SK-N-SH (cell line): ENCODE data around the gene RARA.

Source experiments
- CHD2 ChIP-seq: fragments of 150-350 bp; IDR thresholded peaks from 2 replicates; pipeline ENCODE4 v1.6.1; 2018; ENCODE audit warnings: low read length; ENCODE audit not compliant: partially characterized antibody
- FOXJ3 ChIP-seq: sonication (generic); formaldehyde crosslinking; IDR thresholded peaks from 2 replicates; pipeline ENCODE4 v1.5.1; 2020; ENCODE audit warnings: mild to moderate bottlenecking, missing genetic modification reagents
- MXI1 ChIP-seq: IDR thresholded peaks from 2 replicates; pipeline ENCODE4 v1.6.1; 2012; ENCODE audit warnings: mild to moderate bottlenecking, low read depth, low read length, improper control_type of control experiment
- POLR2AphosphoS5 ChIP-seq: IDR thresholded peaks from 2 replicates; pipeline ENCODE4 v1.6.1; 2012; ENCODE audit warnings: low read depth, low read length
- RAD21 ChIP-seq: IDR thresholded peaks from 2 replicates; pipeline ENCODE4 v1.6.1; 2012; ENCODE audit warnings: mild to moderate bottlenecking, low read length
- TAF1 ChIP-seq: IDR thresholded peaks from 2 replicates; pipeline ENCODE4 v1.6.1; 2012; ENCODE audit warnings: low read depth, mild to moderate bottlenecking, low read length, moderate library complexity, borderline replicate concordance
- YY1 ChIP-seq: IDR thresholded peaks from 2 replicates; pipeline ENCODE4 v1.4.0; 2012; ENCODE audit warnings: low read depth, mild to moderate bottlenecking
- TF ChIP-seq, protein P1 (sequence below): IDR thresholded peaks from 2 replicates; pipeline ENCODE4 v1.6.1; 2012; ENCODE audit warnings: mild to moderate bottlenecking, low read depth, low read length, moderate library complexity
- TF ChIP-seq, protein P2 (sequence below): IDR thresholded peaks from 2 replicates; pipeline ENCODE4 v1.4.0; 2012; ENCODE audit warnings: low read depth
- TF ChIP-seq, protein P3 (sequence below): fragments of 200-600 bp; sonication (generic); IDR thresholded peaks from 2 replicates; pipeline ENCODE4 v1.6.1; 2017; ENCODE audit warnings: antibody characterized with exemption, mild to moderate bottlenecking, moderate library complexity
- TF ChIP-seq, protein P4 (sequence below): IDR thresholded peaks from 2 replicates; pipeline ENCODE4 v1.4.0; 2012; ENCODE audit warnings: low read depth, borderline replicate concordance

DNA sequence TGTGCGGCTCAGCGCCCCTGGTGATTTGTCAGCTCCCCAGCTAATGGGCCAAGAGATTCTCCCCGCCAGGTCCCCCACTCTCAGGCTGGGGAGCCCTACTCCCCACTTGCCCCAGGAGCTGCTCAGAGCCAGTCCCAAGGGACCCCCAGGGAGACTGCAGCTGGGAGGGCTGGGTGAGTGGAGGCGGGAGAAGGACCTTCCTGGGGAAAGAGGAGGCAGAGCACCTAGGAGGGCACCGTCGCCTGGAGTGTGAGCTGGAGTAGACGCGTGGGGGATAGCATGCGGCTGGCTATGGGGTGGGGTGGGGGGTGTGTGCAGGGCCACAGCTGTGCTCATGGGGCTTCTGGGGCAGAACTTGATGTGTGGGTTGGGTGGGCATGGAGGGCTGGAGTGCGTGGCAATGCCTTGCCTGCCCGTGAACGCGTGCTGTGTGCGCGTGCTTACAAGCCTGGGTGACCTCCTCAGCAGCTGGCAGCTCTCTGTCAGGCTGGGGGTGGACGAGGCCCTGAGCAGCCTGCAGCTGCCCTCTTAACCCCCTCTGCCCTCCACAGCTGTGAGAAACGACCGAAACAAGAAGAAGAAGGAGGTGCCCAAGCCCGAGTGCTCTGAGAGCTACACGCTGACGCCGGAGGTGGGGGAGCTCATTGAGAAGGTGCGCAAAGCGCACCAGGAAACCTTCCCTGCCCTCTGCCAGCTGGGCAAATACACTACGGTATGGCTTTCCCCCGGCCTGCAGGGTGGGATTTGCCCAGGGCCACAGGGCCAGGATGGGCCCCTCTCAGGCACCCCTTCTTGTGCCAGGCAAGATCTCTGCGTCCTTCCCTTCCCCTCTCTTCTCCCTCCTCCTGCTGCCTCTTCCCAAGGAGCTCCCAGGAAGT lies 42.6 kb downstream of the RARA start:
- TF ChIP-seq, protein P1, sequence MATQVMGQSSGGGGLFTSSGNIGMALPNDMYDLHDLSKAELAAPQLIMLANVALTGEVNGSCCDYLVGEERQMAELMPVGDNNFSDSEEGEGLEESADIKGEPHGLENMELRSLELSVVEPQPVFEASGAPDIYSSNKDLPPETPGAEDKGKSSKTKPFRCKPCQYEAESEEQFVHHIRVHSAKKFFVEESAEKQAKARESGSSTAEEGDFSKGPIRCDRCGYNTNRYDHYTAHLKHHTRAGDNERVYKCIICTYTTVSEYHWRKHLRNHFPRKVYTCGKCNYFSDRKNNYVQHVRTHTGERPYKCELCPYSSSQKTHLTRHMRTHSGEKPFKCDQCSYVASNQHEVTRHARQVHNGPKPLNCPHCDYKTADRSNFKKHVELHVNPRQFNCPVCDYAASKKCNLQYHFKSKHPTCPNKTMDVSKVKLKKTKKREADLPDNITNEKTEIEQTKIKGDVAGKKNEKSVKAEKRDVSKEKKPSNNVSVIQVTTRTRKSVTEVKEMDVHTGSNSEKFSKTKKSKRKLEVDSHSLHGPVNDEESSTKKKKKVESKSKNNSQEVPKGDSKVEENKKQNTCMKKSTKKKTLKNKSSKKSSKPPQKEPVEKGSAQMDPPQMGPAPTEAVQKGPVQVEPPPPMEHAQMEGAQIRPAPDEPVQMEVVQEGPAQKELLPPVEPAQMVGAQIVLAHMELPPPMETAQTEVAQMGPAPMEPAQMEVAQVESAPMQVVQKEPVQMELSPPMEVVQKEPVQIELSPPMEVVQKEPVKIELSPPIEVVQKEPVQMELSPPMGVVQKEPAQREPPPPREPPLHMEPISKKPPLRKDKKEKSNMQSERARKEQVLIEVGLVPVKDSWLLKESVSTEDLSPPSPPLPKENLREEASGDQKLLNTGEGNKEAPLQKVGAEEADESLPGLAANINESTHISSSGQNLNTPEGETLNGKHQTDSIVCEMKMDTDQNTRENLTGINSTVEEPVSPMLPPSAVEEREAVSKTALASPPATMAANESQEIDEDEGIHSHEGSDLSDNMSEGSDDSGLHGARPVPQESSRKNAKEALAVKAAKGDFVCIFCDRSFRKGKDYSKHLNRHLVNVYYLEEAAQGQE = no peak
- TF ChIP-seq, protein P2, sequence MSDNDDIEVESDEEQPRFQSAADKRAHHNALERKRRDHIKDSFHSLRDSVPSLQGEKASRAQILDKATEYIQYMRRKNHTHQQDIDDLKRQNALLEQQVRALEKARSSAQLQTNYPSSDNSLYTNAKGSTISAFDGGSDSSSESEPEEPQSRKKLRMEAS = no peak
- TF ChIP-seq, protein P3, sequence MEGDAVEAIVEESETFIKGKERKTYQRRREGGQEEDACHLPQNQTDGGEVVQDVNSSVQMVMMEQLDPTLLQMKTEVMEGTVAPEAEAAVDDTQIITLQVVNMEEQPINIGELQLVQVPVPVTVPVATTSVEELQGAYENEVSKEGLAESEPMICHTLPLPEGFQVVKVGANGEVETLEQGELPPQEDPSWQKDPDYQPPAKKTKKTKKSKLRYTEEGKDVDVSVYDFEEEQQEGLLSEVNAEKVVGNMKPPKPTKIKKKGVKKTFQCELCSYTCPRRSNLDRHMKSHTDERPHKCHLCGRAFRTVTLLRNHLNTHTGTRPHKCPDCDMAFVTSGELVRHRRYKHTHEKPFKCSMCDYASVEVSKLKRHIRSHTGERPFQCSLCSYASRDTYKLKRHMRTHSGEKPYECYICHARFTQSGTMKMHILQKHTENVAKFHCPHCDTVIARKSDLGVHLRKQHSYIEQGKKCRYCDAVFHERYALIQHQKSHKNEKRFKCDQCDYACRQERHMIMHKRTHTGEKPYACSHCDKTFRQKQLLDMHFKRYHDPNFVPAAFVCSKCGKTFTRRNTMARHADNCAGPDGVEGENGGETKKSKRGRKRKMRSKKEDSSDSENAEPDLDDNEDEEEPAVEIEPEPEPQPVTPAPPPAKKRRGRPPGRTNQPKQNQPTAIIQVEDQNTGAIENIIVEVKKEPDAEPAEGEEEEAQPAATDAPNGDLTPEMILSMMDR = no peak
- TF ChIP-seq, protein P4, sequence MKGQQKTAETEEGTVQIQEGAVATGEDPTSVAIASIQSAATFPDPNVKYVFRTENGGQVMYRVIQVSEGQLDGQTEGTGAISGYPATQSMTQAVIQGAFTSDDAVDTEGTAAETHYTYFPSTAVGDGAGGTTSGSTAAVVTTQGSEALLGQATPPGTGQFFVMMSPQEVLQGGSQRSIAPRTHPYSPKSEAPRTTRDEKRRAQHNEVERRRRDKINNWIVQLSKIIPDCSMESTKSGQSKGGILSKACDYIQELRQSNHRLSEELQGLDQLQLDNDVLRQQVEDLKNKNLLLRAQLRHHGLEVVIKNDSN = no peak
- no peak for TF ChIP-seq RAD21
- TF ChIP-seq FOXJ3 (CRISPR knock-in tag) = no peak
- no peak for TF ChIP-seq POLR2AphosphoS5
- no peak for TF ChIP-seq MXI1
- no peak for TF ChIP-seq TAF1
- no peak for TF ChIP-seq YY1
- TF ChIP-seq CHD2 = no peak
